Liver (tissue), 9 donors: Measurements from ENCODE around the gene ABLIM1. TPM values are rescaled to one million over a fixed set of nuclear protein-coding genes. Genes with fewer than 3 reads are reported as not detected.
A peak's percentile ranks its signal among the peaks of the same experiment; 100 is the strongest.

Experiments used
- DNase-seq: peaks from one replicate; pipeline ENCODE4 v3.0.0-alpha.2; 2017; ENCODE audit warnings: low spot score
- H3K27ac ChIP-seq, 2 donors: one replicate each; pipeline ENCODE4 v1.7.0; 2013; ENCODE audit warnings: inconsistent platforms in 2 of 2, low read length in 2 of 2, control low read depth in 1 of 2, low read depth in 1 of 2, mild to moderate bottlenecking in 1 of 2
- H3K27me3 ChIP-seq, 4 donors: one replicate each; pipeline versions ENCODE4 v1.6.1 to v1.7.0; 2013; ENCODE audit warnings: low read length in 3 of 4, inconsistent platforms in 1 of 4, mild to moderate bottlenecking in 1 of 4, moderate library complexity in 1 of 4; ENCODE audit not compliant: control insufficient read depth in 4 of 4, insufficient read depth in 4 of 4
- H3K36me3 ChIP-seq, 4 donors: one replicate each; pipeline versions ENCODE4 v1.6.1 to v1.7.0; 2013; ENCODE audit warnings: low read length in 3 of 4, mild to moderate bottlenecking in 3 of 4, low read depth in 1 of 4, moderate library complexity in 1 of 4; ENCODE audit not compliant: control insufficient read depth in 4 of 4, insufficient read depth in 3 of 4
- H3K4me1 ChIP-seq, 4 donors: one replicate each; pipeline versions ENCODE4 v1.6.1 to v1.7.0; 2013; ENCODE audit warnings: low read length in 3 of 4, mild to moderate bottlenecking in 3 of 4, moderate library complexity in 1 of 4; ENCODE audit not compliant: control insufficient read depth in 4 of 4, insufficient read depth in 4 of 4
- H3K4me3 ChIP-seq, 3 donors: one replicate each; pipeline versions ENCODE4 v1.6.1 to v1.7.0; 2013; ENCODE audit warnings: low read length in 3 of 3, control low read depth in 1 of 3, low read depth in 1 of 3, mild to moderate bottlenecking in 1 of 3
- H3K9ac ChIP-seq, 2 donors: one replicate each; pipeline ENCODE4 v1.7.0; 2013; ENCODE audit warnings: low read length in 2 of 2, mild to moderate bottlenecking in 2 of 2, moderate library complexity in 2 of 2, control low read depth in 1 of 2, low read depth in 1 of 2
- H3K9me3 ChIP-seq, 4 donors: one replicate each; pipeline versions ENCODE4 v1.6.1 to v1.7.0; 2013; ENCODE audit warnings: low read length in 3 of 4; ENCODE audit not compliant: control insufficient read depth in 4 of 4
- EGR1 ChIP-seq, 2 donors: IDR thresholded peaks; 2 replicates each; pipeline ENCODE4 v1.6.1; 2016 to 2018; ENCODE audit warnings: antibody characterized with exemption in 2 of 2, low read depth in 2 of 2
- FOXA1 ChIP-seq: IDR thresholded peaks from 2 replicates; pipeline ENCODE4 v1.6.1; 2016; ENCODE audit warnings: antibody characterized with exemption
- HNF4G ChIP-seq: IDR thresholded peaks from 2 replicates; pipeline ENCODE4 v1.6.1; 2016; ENCODE audit warnings: antibody characterized with exemption
- NR2F2 ChIP-seq: IDR thresholded peaks from 2 replicates; pipeline ENCODE4 v1.6.1; 2016; ENCODE audit warnings: antibody characterized with exemption
- SP1 ChIP-seq: IDR thresholded peaks from 2 replicates; pipeline ENCODE4 v1.6.1; 2018; ENCODE audit warnings: antibody characterized with exemption, mild to moderate bottlenecking
- WGBS: extraction: QIAGEN DNeasy Blood & Tissue Kit; methylation state at CpG from one replicate; pipeline ENCODE4 v1.1.7; 2013; 5-methylcytosine and 5-hydroxymethylcytosine counted together
- polyA plus RNA-seq, 2 donors: library from polyadenylated mRNA; stranded (reverse) in 1 of 2; unstranded in 1 of 2; fragments of 200-250 nt in 1 of 2; fragments of >200 nt in 1 of 2; fragmentation: Nextera tagmentation in 1 of 2; extraction: Ambion mirVana in 1 of 2; gene quantifications; one replicate each; pipeline versions ENCODE4 v1.2.1 to v1.2.3, GENCODE V29; 2013 to 2015
- total RNA-seq, 2 donors: library from RNA; depleted of rRNA; stranded (reverse); fragments of >200 nt; gene quantifications; one replicate each; pipeline ENCODE4 v1.2.3, GENCODE V29; 2014
- TF ChIP-seq, protein P1 (sequence below): fragments of 150-350 bp; IDR thresholded peaks from 2 replicates; pipeline ENCODE4 v1.5.1; 2017; ENCODE audit warnings: improper control_type of control experiment, low read depth, low read length; ENCODE audit not compliant: missing input control
- TF ChIP-seq, protein P2 (sequence below): IDR thresholded peaks from 2 replicates; pipeline ENCODE4 v1.6.1; 2016; ENCODE audit warnings: antibody characterized with exemption
- TF ChIP-seq, protein P3 (sequence below): IDR thresholded peaks from 2 replicates; pipeline ENCODE4 v1.6.1; 2016; ENCODE audit warnings: antibody characterized with exemption
- donor health status: healthy.
- donor health status: healthy.
- donor health status: healthy.
- donor health status: healthy.
- donor health status: healthy.

Gene ABLIM1
- total and polyA plus RNA-seq, 4 donors, result 10.9 to 31.3 (median 13.1) TPM

DNA sequence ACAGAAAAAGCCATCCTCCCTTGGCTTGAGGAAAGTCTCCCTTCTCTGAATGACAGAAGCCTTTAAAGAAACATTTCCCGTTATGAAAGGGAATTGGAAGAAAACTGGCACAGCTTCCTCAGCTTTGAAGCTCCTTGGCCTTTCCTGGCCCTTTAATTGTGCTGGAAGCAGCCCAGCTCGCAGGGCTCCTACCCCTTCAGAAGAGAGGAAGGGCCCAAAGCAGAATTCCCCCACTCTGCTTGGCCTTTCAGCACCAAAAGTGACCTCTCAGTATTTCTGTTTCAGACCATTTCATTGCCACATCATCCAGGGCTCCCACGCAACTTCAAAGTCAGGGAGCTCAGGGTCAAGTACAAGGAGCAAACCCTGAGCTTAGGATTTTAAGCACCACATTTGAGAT lies 258.0 kb downstream of the ABLIM1 start:
- Histone ChIP-seq H3K27ac (no peak overlapping the region), H3K9ac (no peak overlapping the region), H3K36me3 (no peaks in the 10 kb centered on the region), H3K27me3 (peaks cover 2 to 19% (median 6%) of the 10 kb centered on the region in 4 donors), H3K4me1 (peaks cover 7 to 20% (median 16%) of the 10 kb centered on the region in 4 donors), H3K9me3 (no peaks in the 10 kb centered on the region), H3K4me3 (no peak overlapping the region)
- no peak for DNase-seq
- TF ChIP-seq NR2F2 (peak; percentile 38), SP1 (no peak)
- 56% methylated on average over 3 of the region's 3 CpGs for WGBS

DNA sequence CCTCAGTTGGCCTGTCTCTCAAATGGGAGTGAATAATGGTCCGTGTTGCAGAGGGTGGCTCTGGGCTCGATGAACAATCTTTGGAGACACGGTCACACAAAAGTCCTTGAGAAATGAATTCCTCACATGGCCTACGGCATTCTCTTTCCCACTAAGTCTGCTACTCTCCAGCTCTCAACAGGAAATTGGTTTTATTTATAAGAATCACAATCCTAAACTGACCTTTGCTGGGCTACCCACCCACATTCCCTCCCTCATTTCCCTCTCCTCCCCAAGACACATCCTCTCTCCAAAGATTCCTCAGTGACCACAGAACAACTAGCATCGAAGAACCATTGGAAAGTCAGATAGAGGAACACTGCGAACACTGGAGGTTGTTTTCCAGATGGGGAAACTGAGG lies 258.5 kb downstream of the ABLIM1 start:
- 77% methylated on average over 6 of the region's 6 CpGs for WGBS
- Histone ChIP-seq H3K9me3 (no peaks in the 10 kb centered on the region), H3K9ac (no peak overlapping the region), H3K36me3 (no peaks in the 10 kb centered on the region), H3K27me3 (peaks cover 2 to 23% (median 5%) of the 10 kb centered on the region in 4 donors), H3K27ac (peak overlapping the region in 1 of 2 donors; percentile 37), H3K4me1 (peaks cover 7 to 16% (median 13%) of the 10 kb centered on the region in 4 donors), H3K4me3 (no peak overlapping the region)
- DNase-seq, result no peak
- TF ChIP-seq, protein P1, sequence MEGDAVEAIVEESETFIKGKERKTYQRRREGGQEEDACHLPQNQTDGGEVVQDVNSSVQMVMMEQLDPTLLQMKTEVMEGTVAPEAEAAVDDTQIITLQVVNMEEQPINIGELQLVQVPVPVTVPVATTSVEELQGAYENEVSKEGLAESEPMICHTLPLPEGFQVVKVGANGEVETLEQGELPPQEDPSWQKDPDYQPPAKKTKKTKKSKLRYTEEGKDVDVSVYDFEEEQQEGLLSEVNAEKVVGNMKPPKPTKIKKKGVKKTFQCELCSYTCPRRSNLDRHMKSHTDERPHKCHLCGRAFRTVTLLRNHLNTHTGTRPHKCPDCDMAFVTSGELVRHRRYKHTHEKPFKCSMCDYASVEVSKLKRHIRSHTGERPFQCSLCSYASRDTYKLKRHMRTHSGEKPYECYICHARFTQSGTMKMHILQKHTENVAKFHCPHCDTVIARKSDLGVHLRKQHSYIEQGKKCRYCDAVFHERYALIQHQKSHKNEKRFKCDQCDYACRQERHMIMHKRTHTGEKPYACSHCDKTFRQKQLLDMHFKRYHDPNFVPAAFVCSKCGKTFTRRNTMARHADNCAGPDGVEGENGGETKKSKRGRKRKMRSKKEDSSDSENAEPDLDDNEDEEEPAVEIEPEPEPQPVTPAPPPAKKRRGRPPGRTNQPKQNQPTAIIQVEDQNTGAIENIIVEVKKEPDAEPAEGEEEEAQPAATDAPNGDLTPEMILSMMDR, result no peak

DNA sequence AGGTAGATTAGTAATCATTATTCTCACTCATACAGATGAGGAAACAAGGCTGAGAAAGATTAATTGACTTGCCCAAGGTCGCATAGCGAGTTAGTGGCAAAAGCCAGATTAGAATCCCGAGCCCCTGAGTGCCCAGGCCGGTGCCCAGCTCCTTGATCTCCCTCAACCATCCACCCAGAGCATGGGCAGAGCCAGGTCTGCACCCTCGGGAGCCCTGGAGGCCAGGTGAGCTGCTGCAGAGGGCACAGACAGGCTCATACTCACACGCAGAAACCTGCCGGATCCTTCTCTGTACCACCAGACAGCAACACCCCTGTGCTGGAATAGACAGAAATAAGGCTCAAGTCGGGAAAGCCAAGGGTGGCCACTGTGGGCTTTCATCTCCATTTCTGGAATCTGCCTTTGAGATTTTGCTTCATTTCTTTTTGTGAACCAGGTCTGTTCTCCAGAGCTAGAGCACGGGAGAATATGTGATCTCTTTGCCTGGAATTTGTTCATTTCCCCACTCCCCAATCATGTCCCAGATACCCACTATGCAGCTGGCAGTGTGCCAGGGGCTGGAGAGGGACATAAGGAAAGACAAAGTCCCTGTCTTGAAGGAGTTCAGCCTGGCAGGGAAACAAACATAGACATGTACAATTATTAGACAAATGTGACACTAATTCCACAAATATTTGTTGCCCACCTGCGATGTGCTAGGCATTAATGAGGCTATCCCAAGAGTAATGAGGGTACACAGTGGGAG lies 259.3 kb downstream of the ABLIM1 start:
- H3K36me3 ChIP-seq, result no peaks in the 10 kb centered on the region
- H3K4me3 ChIP-seq, result no peak overlapping the region
- TF ChIP-seq, protein P2, sequence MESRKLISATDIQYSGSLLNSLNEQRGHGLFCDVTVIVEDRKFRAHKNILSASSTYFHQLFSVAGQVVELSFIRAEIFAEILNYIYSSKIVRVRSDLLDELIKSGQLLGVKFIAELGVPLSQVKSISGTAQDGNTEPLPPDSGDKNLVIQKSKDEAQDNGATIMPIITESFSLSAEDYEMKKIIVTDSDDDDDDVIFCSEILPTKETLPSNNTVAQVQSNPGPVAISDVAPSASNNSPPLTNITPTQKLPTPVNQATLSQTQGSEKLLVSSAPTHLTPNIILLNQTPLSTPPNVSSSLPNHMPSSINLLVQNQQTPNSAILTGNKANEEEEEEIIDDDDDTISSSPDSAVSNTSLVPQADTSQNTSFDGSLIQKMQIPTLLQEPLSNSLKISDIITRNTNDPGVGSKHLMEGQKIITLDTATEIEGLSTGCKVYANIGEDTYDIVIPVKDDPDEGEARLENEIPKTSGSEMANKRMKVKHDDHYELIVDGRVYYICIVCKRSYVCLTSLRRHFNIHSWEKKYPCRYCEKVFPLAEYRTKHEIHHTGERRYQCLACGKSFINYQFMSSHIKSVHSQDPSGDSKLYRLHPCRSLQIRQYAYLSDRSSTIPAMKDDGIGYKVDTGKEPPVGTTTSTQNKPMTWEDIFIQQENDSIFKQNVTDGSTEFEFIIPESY, result no peak
- TF ChIP-seq HNF4G, result no peak
- TF ChIP-seq, protein P3, sequence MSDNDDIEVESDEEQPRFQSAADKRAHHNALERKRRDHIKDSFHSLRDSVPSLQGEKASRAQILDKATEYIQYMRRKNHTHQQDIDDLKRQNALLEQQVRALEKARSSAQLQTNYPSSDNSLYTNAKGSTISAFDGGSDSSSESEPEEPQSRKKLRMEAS, result no peak
- TF ChIP-seq FOXA1, result no peak
- no peak for TF ChIP-seq EGR1 (IDR thresholded peaks at IDR 0.05; ENCODE audit: low read depth in 2 of 2)
- H3K9me3 ChIP-seq, result no peaks in the 10 kb centered on the region
- no peak overlapping the region for H3K27ac ChIP-seq
- WGBS, result 83% methylated on average over 10 of the region's 10 CpGs
- H3K4me1 ChIP-seq, result peaks cover 3 to 10% (median 8%) of the 10 kb centered on the region in 4 donors
- H3K27me3 ChIP-seq, result peaks cover 0 to 23% (median 5%) of the 10 kb centered on the region in 4 donors
- DNase-seq, result no peak
- no peak overlapping the region for H3K9ac ChIP-seq
